Left kidney (tissue), 2 donors: ENCODE measurements around the gene PIM3. TPM values are rescaled to one million over a fixed set of nuclear protein-coding genes. Genes with fewer than 3 reads are reported as not detected.

Experiments used
- DNase-seq: peaks from one replicate; pipeline ENCODE4 v3.0.0-alpha.2; 2013
- polyA plus RNA-seq: library from polyadenylated mRNA; unstranded; fragments of 120-200 nt; gene quantifications from one replicate; pipeline ENCODE4 v1.2.1, GENCODE V29; 2013; ENCODE audit not compliant: insufficient read length

Gene PIM3
- polyA plus RNA-seq, 1 donor, result 12.3 TPM

DNA sequence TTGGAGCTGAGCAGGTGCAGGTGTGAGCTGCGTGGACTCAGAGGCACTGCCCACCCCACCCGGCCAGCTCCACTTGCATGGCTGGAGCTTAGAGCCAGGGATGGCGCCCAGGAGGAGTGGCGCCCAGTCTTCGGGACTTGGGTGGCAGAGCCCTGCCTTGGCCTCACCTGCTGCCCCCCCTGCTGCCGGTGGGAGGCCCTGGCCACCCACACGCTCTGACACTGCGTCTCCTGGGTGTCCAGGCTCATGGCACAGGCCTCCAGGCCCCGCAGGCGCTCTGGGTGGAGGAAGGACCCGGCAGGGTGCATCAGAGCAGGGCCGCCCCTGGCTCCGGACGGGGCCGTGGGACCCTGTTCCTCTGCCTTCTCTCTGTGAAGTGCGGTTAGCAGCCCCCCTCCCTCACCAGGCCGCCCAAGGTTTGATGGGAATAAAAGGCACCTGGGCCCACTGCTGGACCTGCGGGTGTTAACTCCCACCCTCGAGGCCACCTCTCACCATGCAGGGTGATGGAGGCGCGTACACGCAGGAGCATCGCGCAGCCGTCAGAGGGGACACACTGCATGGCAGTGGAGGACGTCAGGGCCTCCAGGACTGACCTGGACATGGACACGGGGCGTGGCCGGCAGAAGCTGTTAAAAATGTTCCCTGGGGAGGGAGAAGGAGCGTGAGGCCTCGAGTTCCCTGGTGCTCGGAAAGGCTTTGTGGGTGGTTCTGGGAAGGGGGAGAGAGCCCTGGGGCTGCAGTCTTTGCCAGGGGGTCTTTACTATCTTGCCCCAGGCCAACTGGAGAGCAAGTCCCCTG lies 40.2 kb downstream of the PIM3 start:
- DNase-seq, result no peak

- no peak for DNase-seq
These were observed 41.0 kb downstream of the PIM3 start for GRCh38 chr22:50001388-50002231.

DNA sequence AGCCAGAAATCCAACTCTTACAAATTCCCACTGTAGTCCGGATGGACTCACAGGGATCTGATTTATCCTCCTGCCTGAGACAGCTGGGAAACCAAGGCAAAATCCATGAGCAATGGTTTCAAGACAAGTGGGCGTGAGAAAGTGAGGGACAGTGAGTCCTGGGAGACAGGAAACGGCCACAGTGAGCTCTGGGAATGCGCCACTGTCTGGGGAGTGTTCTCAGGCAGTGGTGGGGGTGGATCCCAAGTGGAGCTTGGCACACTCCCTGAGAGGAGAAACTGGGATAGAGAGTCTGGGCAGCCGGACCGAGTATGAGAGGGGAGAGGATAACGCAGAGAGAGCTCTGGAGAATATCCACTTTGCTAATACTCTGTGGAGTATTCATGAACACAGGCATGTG lies 42.2 kb downstream of the PIM3 start:
- DNase-seq, result no peak

- DNase-seq, result no peak
These were observed 44.3 kb downstream of the PIM3 start for GRCh38 chr22:50004918-50005317.

DNA sequence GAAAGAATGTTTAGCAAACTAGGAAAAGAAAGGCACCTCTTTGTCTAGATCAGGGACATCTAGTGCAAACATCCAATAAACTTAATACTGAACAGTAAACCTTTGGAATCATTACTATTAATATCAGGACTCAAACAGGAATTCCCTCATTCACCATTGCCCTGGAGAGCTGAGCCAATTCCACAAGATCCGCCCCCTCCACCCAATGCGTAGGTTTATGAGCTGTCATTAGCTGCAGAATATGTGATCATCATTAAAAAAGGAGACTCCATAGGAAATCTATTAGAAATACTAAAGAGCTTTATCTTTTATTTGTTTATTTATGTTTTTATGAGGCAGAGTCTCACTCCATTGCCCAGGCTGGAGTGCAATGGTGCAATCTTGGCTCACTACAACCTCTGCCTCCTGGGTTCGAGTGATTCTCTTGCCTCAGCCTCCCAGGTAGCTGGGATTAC lies 46.5 kb downstream of the PIM3 start:
- no peak for DNase-seq

GRCh38 chr22:50008151-50009040 lies 47.8 kb downstream of the PIM3 start:
- no peak for DNase-seq

GRCh38 chr22:50009251-50009650 lies 48.7 kb downstream of the PIM3 start:
- DNase-seq, result no peak

GRCh38 chr22:50009765-50010675 lies 49.4 kb downstream of the PIM3 start:
- no peak for DNase-seq

GRCh38 chr22:50010676-50011446 lies 50.3 kb downstream of the PIM3 start:
- no peak for DNase-seq

- no peak for DNase-seq
These were observed 51.1 kb downstream of the PIM3 start for GRCh38 chr22:50011447-50012210.

DNA sequence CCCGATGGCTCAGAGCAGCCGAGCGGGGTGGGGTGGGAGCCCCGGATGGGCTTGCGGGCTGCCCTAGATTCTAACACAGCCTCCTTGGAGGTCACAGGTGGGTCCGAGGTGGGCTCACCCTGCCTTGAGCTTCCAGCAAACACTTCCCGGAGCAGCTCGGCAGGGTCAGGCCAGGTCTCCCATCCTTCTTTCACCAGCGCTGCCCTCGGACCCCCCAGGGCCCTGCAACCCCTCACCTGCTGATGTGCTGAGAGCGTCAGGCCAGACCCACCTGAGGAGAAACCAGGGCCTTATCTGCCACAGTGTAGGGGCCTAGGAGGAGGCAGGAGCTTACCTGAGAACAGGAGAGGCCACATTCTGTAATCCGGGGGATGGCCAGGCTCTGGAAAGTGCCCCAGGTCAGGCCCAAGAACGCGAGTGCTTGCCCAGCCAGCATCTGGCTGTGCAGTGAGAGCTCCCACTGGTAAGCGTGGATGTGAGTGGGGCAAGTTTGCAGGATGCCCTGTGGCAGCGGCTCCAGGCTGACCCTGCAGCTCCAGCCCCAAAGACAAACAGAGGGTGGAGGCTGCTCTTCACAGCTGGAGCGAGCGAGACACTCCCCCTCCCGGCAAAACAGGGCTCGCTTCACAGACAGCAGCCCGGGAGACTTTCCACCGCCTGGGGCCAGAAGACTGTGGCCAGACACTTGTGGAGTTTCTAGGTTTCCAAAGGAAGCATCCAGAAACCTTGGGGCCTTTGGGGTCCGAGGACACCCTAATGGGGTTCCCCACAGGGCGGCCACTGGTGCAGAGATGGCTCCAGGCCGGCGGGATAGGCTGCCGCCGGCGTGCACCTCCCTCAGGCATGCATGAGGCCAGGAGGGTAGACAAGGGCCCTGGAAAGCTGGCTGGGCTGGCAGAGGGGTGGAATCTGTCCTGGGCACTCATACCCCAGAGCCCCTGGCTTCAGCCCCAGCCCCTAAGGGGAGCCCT lies 51.9 kb downstream of the PIM3 start, which contains the start of gene IL17REL:
IL17REL (minus strand) TSS at position 555 of the 971 bp plus-strand sequence; CDS start at position 436, 119 bp downstream.
- DNase-seq, result no peak

Other genes with a start within 250 kb of the PIM3 start
- 37.1 TPM for gene BRD1, start 132.9 kb upstream of the PIM3 start, polyA plus RNA-seq
- 18.0 TPM for gene ZBED4, start 106.9 kb upstream of the PIM3 start, polyA plus RNA-seq
- 24.1 TPM for gene ALG12, start 42.3 kb upstream of the PIM3 start, polyA plus RNA-seq
- 24.9 TPM for gene CRELD2, start 42.1 kb upstream of the PIM3 start, polyA plus RNA-seq
- 0.08 TPM for gene IL17REL, start 52.0 kb downstream of the PIM3 start, polyA plus RNA-seq
- not detected for gene TTLL8, start 97.5 kb downstream of the PIM3 start, polyA plus RNA-seq
- 0.88 TPM for gene MLC1, start 124.7 kb downstream of the PIM3 start, polyA plus RNA-seq
- 1.2 TPM for gene MOV10L1, start 129.2 kb downstream of the PIM3 start, polyA plus RNA-seq
- gene PANX2, start 210.0 kb downstream of the PIM3 start, polyA plus RNA-seq, result 1.3 TPM
- gene TRABD, start 225.1 kb downstream of the PIM3 start, polyA plus RNA-seq, result 20.7 TPM
- gene SELENOO, start 240.2 kb downstream of the PIM3 start, polyA plus RNA-seq, result 20.6 TPM